ENCODE measurements around the gene USP48.
A peak's percentile ranks its signal among the peaks of the same experiment; 100 is the strongest.
"Not testable (repeated sequence)": the region's sequence is repeated elsewhere in the genome, so short reads cannot be mapped to it uniquely, and the experiment has no call there.

USP48 gene

GRCh38 chr1:21782868-21783678 lies at the start of gene USP48:
USP48 (minus strand) TSS chr1:21783149; CDS start chr1:21782957, 192 bp downstream.
- Histone ChIP-seq H3K36me3 (ENCODE audit: insufficient read depth, low read depth, low read length) (no peaks in the 10 kb centered on the region), H3K27ac (ENCODE audit: low read length) (peak within 1 kb of the TSS; percentile 100), H3K9me3 (ENCODE audit: insufficient read depth, low read depth, low read length) (no peaks in the 10 kb centered on the region), H3K27me3 (ENCODE audit: insufficient read depth, low read length) (no peaks in the 10 kb centered on the region), H3K4me1 (ENCODE audit: insufficient read depth, low read length) (peaks cover 2% of the 10 kb centered on the region), H3K4me3 (ENCODE audit: low read length) (peak within 1 kb of the TSS; percentile 99), H3K9ac (ENCODE audit: low read depth, low read length) (peak within 1 kb of the TSS; percentile 100)

DNA sequence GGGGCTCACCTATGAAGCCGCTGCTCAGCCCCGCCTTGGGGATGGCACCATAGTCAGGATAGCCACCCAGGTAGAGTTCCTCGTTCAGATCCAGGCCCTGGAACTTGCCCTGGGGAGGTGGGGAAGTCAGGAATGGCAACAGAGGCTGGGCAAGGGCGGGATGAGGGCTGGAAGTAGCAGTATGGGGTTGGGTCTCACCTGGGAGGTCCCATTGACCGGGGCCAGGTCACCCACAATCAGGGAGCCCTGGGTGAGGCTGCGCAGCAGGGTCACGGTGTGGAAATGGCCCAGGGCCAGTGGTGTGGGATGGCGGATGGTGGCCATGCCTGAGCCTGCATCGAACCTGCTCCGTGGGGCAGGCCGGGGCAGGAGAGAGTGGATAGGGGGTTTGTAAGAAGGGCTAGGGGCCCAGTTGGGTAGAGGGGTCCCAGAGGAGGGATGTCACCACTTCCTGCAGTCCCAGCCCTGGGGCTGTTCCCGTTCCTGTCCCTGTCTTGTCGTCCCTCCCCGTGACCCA lies 48.6 kb upstream of the USP48 start:
- no peak overlapping the region for H3K4me3 ChIP-seq (ENCODE audit: low read length)
- H3K27ac ChIP-seq (ENCODE audit: low read length): no peak overlapping the region
- H3K36me3 ChIP-seq (ENCODE audit: insufficient read depth, low read depth, low read length): peaks cover 70% of the 10 kb centered on the region
- peaks cover 5% of the 10 kb centered on the region; the same call in 1 of the 2 replicates for H3K9me3 ChIP-seq (ENCODE audit: insufficient read depth, low read depth, low read length)
- no peaks in the 10 kb centered on the region for H3K4me1 ChIP-seq (ENCODE audit: insufficient read depth, low read length)
- no peaks in the 10 kb centered on the region for H3K27me3 ChIP-seq (ENCODE audit: insufficient read depth, low read length)
- no peak overlapping the region for H3K9ac ChIP-seq (ENCODE audit: low read depth, low read length)

- peaks cover 5% of the 10 kb centered on the region; the same call in 1 of the 2 replicates for H3K9me3 ChIP-seq (ENCODE audit: insufficient read depth, low read depth, low read length)
- peaks cover 69% of the 10 kb centered on the region for H3K36me3 ChIP-seq (ENCODE audit: insufficient read depth, low read depth, low read length)
- H3K9ac ChIP-seq (ENCODE audit: low read depth, low read length): no peak overlapping the region
- H3K4me1 ChIP-seq (ENCODE audit: insufficient read depth, low read length): no peaks in the 10 kb centered on the region
- H3K4me3 ChIP-seq (ENCODE audit: low read length): no peak overlapping the region
- H3K27me3 ChIP-seq (ENCODE audit: insufficient read depth, low read length): no peaks in the 10 kb centered on the region
- no peak overlapping the region for H3K27ac ChIP-seq (ENCODE audit: low read length)
Observed at GRCh38 chr1:21830792-21831453, 48.0 kb upstream of the USP48 start.

DNA sequence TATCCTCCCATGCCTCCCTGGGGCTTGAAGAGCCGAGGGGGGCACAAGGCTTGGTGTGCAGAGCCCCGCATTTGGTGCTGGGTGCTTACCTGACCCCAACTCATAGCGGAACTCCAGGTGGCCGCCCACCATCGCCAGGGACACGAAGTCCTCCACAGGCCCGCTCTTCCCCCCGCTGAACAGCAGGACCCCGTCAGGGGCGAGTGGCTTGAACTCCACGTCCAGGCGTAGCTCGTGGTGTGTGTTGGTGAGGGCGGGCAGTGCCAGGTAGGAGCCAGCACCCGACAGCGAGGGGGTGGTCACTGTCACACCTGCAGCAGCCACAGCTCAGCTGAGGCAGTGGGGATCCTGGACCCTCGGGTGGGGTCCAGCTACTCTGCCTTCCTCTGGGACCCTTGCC lies 46.3 kb upstream of the USP48 start:
- H3K27me3 ChIP-seq (ENCODE audit: insufficient read depth, low read length): no peaks in the 10 kb centered on the region
- H3K4me3 ChIP-seq (ENCODE audit: low read length): no peak overlapping the region
- H3K27ac ChIP-seq (ENCODE audit: low read length): no peak overlapping the region
- H3K9ac ChIP-seq (ENCODE audit: low read depth, low read length): no peak overlapping the region
- H3K9me3 ChIP-seq (ENCODE audit: insufficient read depth, low read depth, low read length): no peaks in the 10 kb centered on the region
- peaks cover 58% of the 10 kb centered on the region for H3K36me3 ChIP-seq (ENCODE audit: insufficient read depth, low read depth, low read length)
- H3K4me1 ChIP-seq (ENCODE audit: insufficient read depth, low read length): no peaks in the 10 kb centered on the region

GRCh38 chr1:21828506-21829210 lies 45.7 kb upstream of the USP48 start:
- no peaks in the 10 kb centered on the region for H3K9me3 ChIP-seq (ENCODE audit: insufficient read depth, low read depth, low read length)
- H3K4me1 ChIP-seq (ENCODE audit: insufficient read depth, low read length): no peaks in the 10 kb centered on the region
- H3K27me3 ChIP-seq (ENCODE audit: insufficient read depth, low read length): no peaks in the 10 kb centered on the region
- no peak overlapping the region for H3K9ac ChIP-seq (ENCODE audit: low read depth, low read length)
- H3K4me3 ChIP-seq (ENCODE audit: low read length): no peak overlapping the region
- H3K36me3 ChIP-seq (ENCODE audit: insufficient read depth, low read depth, low read length): peaks cover 52% of the 10 kb centered on the region
- no peak overlapping the region for H3K27ac ChIP-seq (ENCODE audit: low read length)

DNA sequence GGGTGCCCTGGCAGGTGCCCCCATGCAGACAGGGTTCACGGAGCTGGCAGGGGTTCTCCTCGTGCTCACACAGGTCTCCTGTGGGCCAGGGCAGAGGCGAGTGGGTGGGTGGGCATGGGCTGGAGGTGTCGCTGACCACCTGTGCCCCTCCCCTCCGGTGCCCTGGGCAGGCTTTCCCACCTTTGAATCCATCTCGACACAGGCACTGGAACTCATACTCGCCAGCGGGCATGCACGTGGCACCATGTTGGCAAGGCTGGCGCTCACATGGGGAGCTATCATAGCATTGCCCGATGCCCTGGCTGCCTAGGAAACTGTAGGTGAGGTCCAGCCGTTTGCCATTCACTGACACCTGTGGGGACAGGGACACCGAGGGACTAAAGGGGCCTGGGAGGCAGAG lies 45.1 kb upstream of the USP48 start:
- no peaks in the 10 kb centered on the region for H3K9me3 ChIP-seq (ENCODE audit: insufficient read depth, low read depth, low read length)
- H3K27me3 ChIP-seq (ENCODE audit: insufficient read depth, low read length): no peaks in the 10 kb centered on the region
- no peak overlapping the region for H3K4me3 ChIP-seq (ENCODE audit: low read length)
- H3K4me1 ChIP-seq (ENCODE audit: insufficient read depth, low read length): no peaks in the 10 kb centered on the region
- peaks cover 46% of the 10 kb centered on the region for H3K36me3 ChIP-seq (ENCODE audit: insufficient read depth, low read depth, low read length)
- no peak overlapping the region for H3K9ac ChIP-seq (ENCODE audit: low read depth, low read length)
- no peak overlapping the region for H3K27ac ChIP-seq (ENCODE audit: low read length)

- Histone ChIP-seq H3K4me3 (ENCODE audit: low read length) (no peak overlapping the region), H3K27ac (ENCODE audit: low read length) (no peak overlapping the region), H3K4me1 (ENCODE audit: insufficient read depth, low read length) (no peaks in the 10 kb centered on the region), H3K9ac (ENCODE audit: low read depth, low read length) (no peak overlapping the region), H3K36me3 (ENCODE audit: insufficient read depth, low read depth, low read length) (peaks cover 40% of the 10 kb centered on the region), H3K27me3 (ENCODE audit: insufficient read depth, low read length) (no peaks in the 10 kb centered on the region), H3K9me3 (ENCODE audit: insufficient read depth, low read depth, low read length) (no peaks in the 10 kb centered on the region)
Observed at GRCh38 chr1:21827141-21827679, 44.3 kb upstream of the USP48 start.

DNA sequence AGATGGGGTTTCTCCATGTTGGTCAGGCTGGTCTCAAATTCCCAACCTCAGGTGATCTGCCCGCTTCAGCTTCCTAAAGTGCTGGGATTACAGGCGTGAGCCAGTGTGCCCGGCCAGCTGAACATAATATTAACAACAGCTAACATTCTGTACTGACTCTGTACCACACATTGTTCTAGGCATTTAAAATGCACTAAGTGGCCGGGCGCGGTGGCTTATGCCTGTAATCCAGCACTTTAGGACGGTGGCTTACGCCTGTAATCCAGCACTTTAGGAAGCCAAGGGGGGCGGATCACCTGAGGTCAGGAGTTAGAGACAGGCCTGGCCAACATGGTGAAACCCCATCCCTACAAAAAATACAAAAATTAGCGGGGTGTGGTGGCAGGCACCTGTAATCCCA lies 43.7 kb upstream of the USP48 start:
- H3K4me1 ChIP-seq (ENCODE audit: insufficient read depth, low read length); H3K9me3 ChIP-seq (ENCODE audit: insufficient read depth, low read depth, low read length); H3K4me3 ChIP-seq (ENCODE audit: low read length); H3K27me3 ChIP-seq (ENCODE audit: insufficient read depth, low read length); H3K27ac ChIP-seq (ENCODE audit: low read length); H3K9ac ChIP-seq (ENCODE audit: low read depth, low read length): not testable (repeated sequence)
- H3K36me3 ChIP-seq (ENCODE audit: insufficient read depth, low read depth, low read length): peaks cover 35% of the 10 kb centered on the region

- Histone ChIP-seq H3K9me3 (ENCODE audit: insufficient read depth, low read depth, low read length) (no peaks in the 10 kb centered on the region), H3K36me3 (ENCODE audit: insufficient read depth, low read depth, low read length) (peaks cover 31% of the 10 kb centered on the region), H3K27ac (ENCODE audit: low read length) (no peak overlapping the region), H3K4me1 (ENCODE audit: insufficient read depth, low read length) (no peaks in the 10 kb centered on the region), H3K4me3 (ENCODE audit: low read length) (no peak overlapping the region), H3K27me3 (ENCODE audit: insufficient read depth, low read length) (no peaks in the 10 kb centered on the region), H3K9ac (ENCODE audit: low read depth, low read length) (no peak overlapping the region)
Observed at GRCh38 chr1:21825393-21825792, 42.4 kb upstream of the USP48 start.

- H3K27ac ChIP-seq (ENCODE audit: low read length): no peak overlapping the region
- H3K4me1 ChIP-seq (ENCODE audit: insufficient read depth, low read length): no peaks in the 10 kb centered on the region
- no peak overlapping the region for H3K9ac ChIP-seq (ENCODE audit: low read depth, low read length)
- no peaks in the 10 kb centered on the region for H3K27me3 ChIP-seq (ENCODE audit: insufficient read depth, low read length)
- H3K36me3 ChIP-seq (ENCODE audit: insufficient read depth, low read depth, low read length): peaks cover 31% of the 10 kb centered on the region
- no peak overlapping the region for H3K4me3 ChIP-seq (ENCODE audit: low read length)
- H3K9me3 ChIP-seq (ENCODE audit: insufficient read depth, low read depth, low read length): no peaks in the 10 kb centered on the region
Observed at GRCh38 chr1:21824926-21825325, 42.0 kb upstream of the USP48 start.

GRCh38 chr1:21823980-21824702 lies 41.2 kb upstream of the USP48 start:
- Histone ChIP-seq H3K4me3 (ENCODE audit: low read length) (no peak overlapping the region), H3K9me3 (ENCODE audit: insufficient read depth, low read depth, low read length) (no peaks in the 10 kb centered on the region), H3K4me1 (ENCODE audit: insufficient read depth, low read length) (no peaks in the 10 kb centered on the region), H3K9ac (ENCODE audit: low read depth, low read length) (no peak overlapping the region), H3K27me3 (ENCODE audit: insufficient read depth, low read length) (no peaks in the 10 kb centered on the region), H3K27ac (ENCODE audit: low read length) (no peak overlapping the region), H3K36me3 (ENCODE audit: insufficient read depth, low read depth, low read length) (peaks cover 25% of the 10 kb centered on the region)
